GM21390 (cell line): Measurements from ENCODE around the gene SLC1A2.
"Not testable (repeated sequence)": the region's sequence is repeated elsewhere in the genome, so short reads cannot be mapped to it uniquely, and the experiment has no call there.

ENCODE experiments used
- ATAC-seq: cut with Tn5 transposase; IDR thresholded peaks from one replicate; pipeline ENCODE4 v1.9.1; 2021; ENCODE audit not compliant: unreplicated experiment

Gene SLC1A2

GRCh38 chr11:35232891-35233330, 186.4 kb downstream of the SLC1A2 start:
- no peak for ATAC-seq

DNA sequence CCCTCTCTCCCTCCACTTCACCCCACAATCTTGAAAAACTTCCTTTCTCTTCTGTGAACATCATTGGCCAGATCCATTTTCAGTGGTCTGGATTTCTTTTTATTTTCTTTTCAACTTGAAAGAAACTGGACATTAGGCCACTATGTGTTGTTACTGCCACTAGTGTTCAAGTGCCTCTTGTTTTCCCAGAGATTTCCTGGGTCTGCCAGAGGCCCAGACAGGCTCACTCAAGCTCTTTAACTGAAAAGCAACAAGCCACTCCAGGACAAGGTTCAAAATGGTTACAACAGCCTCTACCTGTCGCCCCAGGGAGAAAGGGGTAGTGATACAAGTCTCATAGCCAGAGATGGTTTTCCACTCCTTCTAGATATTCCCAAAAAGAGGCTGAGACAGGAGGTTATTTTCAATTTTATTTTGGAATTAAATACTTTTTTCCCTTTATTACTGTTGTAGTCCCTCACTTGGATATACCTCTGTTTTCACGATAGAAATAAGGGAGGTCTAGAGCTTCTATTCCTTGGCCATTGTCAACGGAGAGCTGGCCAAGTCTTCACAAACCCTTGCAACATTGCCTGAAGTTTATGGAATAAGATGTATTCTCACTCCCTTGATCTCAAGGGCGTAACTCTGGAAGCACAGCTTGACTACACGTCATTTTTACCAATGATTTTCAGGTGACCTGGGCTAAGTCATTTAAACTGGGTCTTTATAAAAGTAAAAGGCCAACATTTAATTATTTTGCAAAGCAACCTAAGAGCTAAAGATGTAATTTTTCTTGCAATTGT, 188.1 kb downstream of the SLC1A2 start:
- no peak for ATAC-seq

- ATAC-seq: no peak
These were observed 189.0 kb downstream of the SLC1A2 start for GRCh38 chr11:35230388-35230787.

GRCh38 chr11:35228328-35228725, 191.0 kb downstream of the SLC1A2 start:
- no peak for ATAC-seq

GRCh38 chr11:35227576-35228327, 191.6 kb downstream of the SLC1A2 start:
- ATAC-seq: no peak

- ATAC-seq: not testable (repeated sequence)
These were observed 192.6 kb downstream of the SLC1A2 start for GRCh38 chr11:35226756-35227155.

GRCh38 chr11:35225946-35226520, 193.3 kb downstream of the SLC1A2 start:
- ATAC-seq: no peak

- ATAC-seq: no peak
These were observed 195.4 kb downstream of the SLC1A2 start for GRCh38 chr11:35223991-35224390.

- no peak for ATAC-seq
These were observed 196.0 kb downstream of the SLC1A2 start for GRCh38 chr11:35223371-35223796.

- no peak for ATAC-seq
These were observed 200.4 kb downstream of the SLC1A2 start for GRCh38 chr11:35218956-35219355.

DNA sequence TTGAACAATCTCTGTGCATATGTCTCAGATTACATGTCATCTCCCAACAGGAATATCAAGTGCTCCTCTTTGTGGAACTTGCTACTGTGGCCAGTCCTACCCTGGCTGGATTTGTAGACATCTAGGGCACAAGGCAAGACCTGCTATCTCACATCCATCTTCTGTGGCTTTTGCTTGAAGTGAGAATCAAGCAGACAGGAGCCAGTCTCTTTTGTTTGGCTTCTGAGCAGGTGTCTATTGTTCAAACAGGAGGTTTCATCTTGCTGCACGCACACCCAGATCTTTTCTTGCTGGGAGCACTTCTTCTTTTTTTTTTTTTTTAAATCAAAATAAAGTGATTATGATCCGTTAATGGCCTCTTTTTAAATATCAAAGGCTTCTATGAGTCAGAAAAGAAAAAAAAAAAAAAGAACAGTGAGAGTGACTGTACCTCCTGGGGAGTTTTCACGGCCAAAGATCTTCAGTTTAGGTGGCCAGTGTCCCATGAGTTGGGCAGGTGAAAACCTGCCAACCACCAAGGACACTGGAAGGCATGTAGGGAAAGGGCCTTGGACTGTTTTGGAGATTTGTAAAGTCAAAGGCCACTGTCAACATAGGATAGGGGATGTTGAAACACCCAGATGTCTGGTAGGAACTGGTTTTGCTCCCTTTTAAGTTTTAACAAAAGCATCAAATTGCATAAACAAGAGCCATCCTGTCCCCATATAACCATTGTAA, 202.2 kb downstream of the SLC1A2 start:
- no peak for ATAC-seq

GRCh38 chr11:35215945-35216344, 203.4 kb downstream of the SLC1A2 start:
- no peak for ATAC-seq

GRCh38 chr11:35214792-35215193, 204.6 kb downstream of the SLC1A2 start:
- no peak for ATAC-seq

- ATAC-seq: no peak
These were observed 205.1 kb downstream of the SLC1A2 start for GRCh38 chr11:35214226-35214770.

GRCh38 chr11:35211952-35212351, 207.4 kb downstream of the SLC1A2 start:
- ATAC-seq: no peak

DNA sequence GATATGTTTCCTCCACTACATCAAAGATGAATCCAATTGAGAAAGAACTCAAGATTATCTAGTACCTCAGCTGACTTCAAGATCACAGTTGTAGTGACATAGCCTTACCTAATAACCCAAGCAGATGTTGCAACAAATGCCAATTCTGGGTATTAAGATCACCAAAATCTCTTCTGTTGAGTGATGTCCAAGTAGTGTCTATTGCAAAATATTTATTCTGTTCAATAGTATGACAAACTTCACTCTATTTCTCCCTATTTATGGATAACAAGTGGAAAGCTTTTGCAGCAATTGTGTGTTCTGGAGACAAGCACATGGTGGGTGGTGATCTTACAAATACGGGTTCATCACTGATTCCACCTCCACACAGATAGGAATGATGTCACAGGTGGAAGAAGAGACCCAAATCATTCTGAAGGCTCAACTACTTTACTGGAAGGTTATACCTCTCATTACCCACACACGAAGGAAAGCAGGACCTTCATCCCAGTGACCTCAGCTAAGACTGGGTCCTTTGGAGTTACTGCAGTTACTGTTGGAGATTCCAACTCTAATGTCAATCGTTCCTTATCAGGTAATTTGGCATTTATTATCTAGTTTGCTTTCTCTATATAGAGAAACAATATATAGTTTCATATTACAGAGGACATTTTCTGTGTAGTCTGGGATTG, 208.3 kb downstream of the SLC1A2 start:
- ATAC-seq: no peak

- ATAC-seq: no peak
These were observed 210.6 kb downstream of the SLC1A2 start for GRCh38 chr11:35208795-35209194.

DNA sequence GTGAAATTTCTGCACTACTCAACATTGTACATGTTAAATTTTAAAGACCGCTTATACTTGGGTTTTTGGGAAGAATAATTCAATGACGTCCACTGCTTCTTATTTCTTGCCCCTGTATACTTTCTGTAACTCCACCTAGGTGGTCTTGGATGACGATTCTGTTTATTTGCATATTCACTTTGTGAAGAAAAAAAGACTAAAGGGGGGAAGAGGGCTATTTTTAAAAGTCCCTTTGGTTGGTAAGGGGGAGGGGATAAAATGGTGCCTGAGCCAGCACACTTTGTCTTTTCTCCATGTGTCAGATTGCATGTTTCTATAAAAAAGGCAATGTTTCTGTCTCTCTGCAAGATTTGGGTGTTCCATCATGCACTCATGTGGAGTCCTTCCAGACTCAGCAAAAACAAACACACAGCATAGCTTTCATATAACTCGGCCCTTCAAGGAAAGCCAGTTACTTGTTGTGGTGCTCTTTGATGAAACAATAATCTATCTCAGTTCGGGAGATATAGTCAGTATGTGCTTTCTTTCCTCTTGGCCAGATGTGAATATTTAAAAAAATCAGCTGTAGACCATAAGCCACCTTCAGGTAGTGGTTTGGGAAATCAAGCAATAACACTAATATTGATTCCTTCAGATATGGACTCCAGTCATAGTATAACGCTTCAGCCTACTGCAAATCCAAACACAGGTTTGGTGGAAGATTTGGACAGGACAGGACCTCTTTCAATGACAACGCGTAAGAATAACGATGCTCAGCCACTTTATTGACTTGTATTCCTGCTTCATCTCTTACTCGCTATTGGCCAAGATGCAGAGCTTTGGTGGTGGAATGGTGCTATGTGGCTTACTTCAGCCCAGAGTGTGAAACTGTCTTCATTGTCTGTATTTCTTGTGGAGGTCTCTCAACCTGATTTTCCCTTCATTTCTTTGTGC, 211.6 kb downstream of the SLC1A2 start:
- ATAC-seq: no peak

GRCh38 chr11:35206616-35207015, 212.7 kb downstream of the SLC1A2 start:
- ATAC-seq: no peak
